Neural cell (in vitro differentiated cells): Measurements from ENCODE around the gene TSPAN32.

Experiments used
- CTCF ChIP-seq: fragments of 450-650 bp; IDR thresholded peaks from 2 replicates; pipeline ENCODE4 v1.5.1; 2014; ENCODE audit warnings: antibody characterized with exemption, mild to moderate bottlenecking, moderate library complexity; ENCODE audit not compliant: poor library complexity, severe bottlenecking
- EP300 ChIP-seq: fragments of 450-650 bp; conservative IDR thresholded peaks from 2 replicates; pipeline ENCODE4 v1.6.1; 2014; ENCODE audit warnings: antibody characterized with exemption, mild to moderate bottlenecking, moderate library complexity; ENCODE audit not compliant: poor library complexity, severe bottlenecking
- EZH2 ChIP-seq: fragments of 200-600, 300-800 bp; shearing (Covaris generic), sonication (generic); IDR thresholded peaks from 2 replicates; pipeline ENCODE4 v1.6.1; 2014; ENCODE audit warnings: antibody characterized with exemption, low read length, borderline replicate concordance, mild to moderate bottlenecking; ENCODE audit not compliant: insufficient read depth, poor library complexity, severe bottlenecking
- MXI1 ChIP-seq: fragments of 450-650 bp; conservative IDR thresholded peaks from 2 replicates; pipeline ENCODE4 v1.6.1; 2014; ENCODE audit warnings: antibody characterized with exemption, mild to moderate bottlenecking; ENCODE audit not compliant: poor library complexity, severe bottlenecking
- POLR2AphosphoS5 ChIP-seq: IDR thresholded peaks from 2 replicates; pipeline ENCODE4 v1.6.1; 2012
- SMC3 ChIP-seq: fragments of 450-650 bp; conservative IDR thresholded peaks from 2 replicates; pipeline ENCODE4 v1.6.1; 2014; ENCODE audit warnings: antibody characterized with exemption, mild to moderate bottlenecking, moderate library complexity; ENCODE audit not compliant: poor library complexity
- TAF1 ChIP-seq: IDR thresholded peaks from 2 replicates; pipeline ENCODE4 v1.6.1; 2012; ENCODE audit warnings: low read depth
- TF ChIP-seq, protein P1 (sequence below): IDR thresholded peaks from 2 replicates; pipeline ENCODE4 v1.6.1; 2012; ENCODE audit warnings: borderline replicate concordance

DNA sequence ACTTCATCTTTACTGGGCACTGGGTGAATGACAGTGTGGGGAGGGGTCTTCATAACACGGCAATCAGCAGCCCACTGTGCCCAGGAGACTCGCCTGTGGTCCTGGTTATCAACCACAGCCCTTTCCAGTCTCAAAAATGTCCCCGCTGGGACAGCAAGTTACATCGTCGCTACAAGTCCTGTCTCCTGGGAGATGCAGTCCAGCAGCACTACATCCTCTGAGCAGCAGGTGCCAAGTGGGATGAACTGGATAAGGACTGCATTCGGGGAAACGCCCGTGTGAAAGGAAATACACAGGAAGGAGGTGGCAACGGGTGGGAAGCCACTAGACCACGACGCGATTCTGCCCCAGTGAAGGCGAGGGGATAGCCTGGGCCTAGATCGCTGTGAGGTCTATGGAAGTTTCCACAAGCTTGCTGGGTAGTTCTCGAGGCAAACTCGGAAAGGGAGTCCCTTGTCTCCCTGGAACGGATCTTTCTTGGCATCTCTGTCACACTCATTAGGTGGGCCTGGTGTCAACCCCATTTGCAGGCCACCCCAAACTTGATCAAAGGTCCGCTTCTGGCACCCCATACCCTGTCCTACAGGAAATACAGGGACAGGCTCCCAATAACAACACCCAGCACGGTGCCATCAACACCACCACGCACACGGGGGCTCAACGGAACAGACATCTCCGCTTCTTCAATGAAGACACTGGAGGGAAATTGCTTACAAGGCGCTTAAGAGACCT lies 35.8 kb upstream of the TSPAN32 start:
- TF ChIP-seq CTCF (no peak), TAF1 (no peak), POLR2AphosphoS5 (no peak), MXI1 (no peak), EZH2 (no peak), EP300 (no peak), SMC3 (no peak)
- TF ChIP-seq, protein P1, sequence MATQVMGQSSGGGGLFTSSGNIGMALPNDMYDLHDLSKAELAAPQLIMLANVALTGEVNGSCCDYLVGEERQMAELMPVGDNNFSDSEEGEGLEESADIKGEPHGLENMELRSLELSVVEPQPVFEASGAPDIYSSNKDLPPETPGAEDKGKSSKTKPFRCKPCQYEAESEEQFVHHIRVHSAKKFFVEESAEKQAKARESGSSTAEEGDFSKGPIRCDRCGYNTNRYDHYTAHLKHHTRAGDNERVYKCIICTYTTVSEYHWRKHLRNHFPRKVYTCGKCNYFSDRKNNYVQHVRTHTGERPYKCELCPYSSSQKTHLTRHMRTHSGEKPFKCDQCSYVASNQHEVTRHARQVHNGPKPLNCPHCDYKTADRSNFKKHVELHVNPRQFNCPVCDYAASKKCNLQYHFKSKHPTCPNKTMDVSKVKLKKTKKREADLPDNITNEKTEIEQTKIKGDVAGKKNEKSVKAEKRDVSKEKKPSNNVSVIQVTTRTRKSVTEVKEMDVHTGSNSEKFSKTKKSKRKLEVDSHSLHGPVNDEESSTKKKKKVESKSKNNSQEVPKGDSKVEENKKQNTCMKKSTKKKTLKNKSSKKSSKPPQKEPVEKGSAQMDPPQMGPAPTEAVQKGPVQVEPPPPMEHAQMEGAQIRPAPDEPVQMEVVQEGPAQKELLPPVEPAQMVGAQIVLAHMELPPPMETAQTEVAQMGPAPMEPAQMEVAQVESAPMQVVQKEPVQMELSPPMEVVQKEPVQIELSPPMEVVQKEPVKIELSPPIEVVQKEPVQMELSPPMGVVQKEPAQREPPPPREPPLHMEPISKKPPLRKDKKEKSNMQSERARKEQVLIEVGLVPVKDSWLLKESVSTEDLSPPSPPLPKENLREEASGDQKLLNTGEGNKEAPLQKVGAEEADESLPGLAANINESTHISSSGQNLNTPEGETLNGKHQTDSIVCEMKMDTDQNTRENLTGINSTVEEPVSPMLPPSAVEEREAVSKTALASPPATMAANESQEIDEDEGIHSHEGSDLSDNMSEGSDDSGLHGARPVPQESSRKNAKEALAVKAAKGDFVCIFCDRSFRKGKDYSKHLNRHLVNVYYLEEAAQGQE: no peak
